HCT116 (cell line): ENCODE results near the gene ETFA.

ENCODE experiments used
- ATF3 ChIP-seq: IDR thresholded peaks from 2 replicates; pipeline ENCODE4 v1.6.1; 2012
- CEBPB ChIP-seq: IDR thresholded peaks from 2 replicates; pipeline ENCODE4 v1.6.1; 2012; ENCODE audit warnings: low read depth
- CTCF ChIP-seq, 3 experiments: fragments of 200-600 bp in 1 of 3; sonication (generic) in 1 of 3; IDR thresholded peaks in 2 of 3; conservative IDR thresholded peaks in 1 of 3; 2 replicates each; pipeline ENCODE4 v1.5.1; 2012 to 2017; ENCODE audit warnings: low read depth in 2 of 3, low read length in 2 of 3, antibody characterized with exemption in 1 of 3, borderline replicate concordance in 1 of 3, control low read depth in 1 of 3, mild to moderate bottlenecking in 1 of 3, mixed read lengths in 1 of 3, mixed run types in 1 of 3, moderate library complexity in 1 of 3; ENCODE audit not compliant: insufficient read depth in 1 of 3
- EZH2 ChIP-seq: fragments of 200-600 bp; sonication (generic); IDR thresholded peaks from 2 replicates; pipeline ENCODE4 v1.6.1; 2017; ENCODE audit warnings: antibody characterized with exemption, mixed run types
- EZH2phosphoT487 ChIP-seq: fragments of 200-600 bp; IDR thresholded peaks from 2 replicates; pipeline ENCODE4 v1.6.1; 2018; ENCODE audit warnings: antibody characterized with exemption, borderline replicate concordance
- JUND ChIP-seq: IDR thresholded peaks from 2 replicates; pipeline ENCODE4 v1.6.1; 2012
- POLR2A ChIP-seq: IDR thresholded peaks from 2 replicates; pipeline ENCODE4 v1.7.0; 2011; ENCODE audit warnings: borderline replicate concordance; ENCODE audit not compliant: insufficient read depth, insufficient read length; ENCODE audit errors: extremely low read depth
- YY1 ChIP-seq: IDR thresholded peaks from 2 replicates; pipeline ENCODE4 v1.6.1; 2011; ENCODE audit warnings: low read length, low read depth, moderate library complexity, mild to moderate bottlenecking; ENCODE audit not compliant: insufficient replicate concordance; ENCODE audit errors: extremely low read depth
- TF ChIP-seq, protein P1 (sequence below): IDR thresholded peaks from 2 replicates; pipeline ENCODE4 v1.6.1; 2012

- TF ChIP-seq, protein P1, sequence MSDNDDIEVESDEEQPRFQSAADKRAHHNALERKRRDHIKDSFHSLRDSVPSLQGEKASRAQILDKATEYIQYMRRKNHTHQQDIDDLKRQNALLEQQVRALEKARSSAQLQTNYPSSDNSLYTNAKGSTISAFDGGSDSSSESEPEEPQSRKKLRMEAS, result no peak
- TF ChIP-seq CTCF (IDR thresholded peaks at IDR 0.05 in 2 of 3, conservative IDR thresholded peaks at IDR 0.05 in 1 of 3; ENCODE audit: borderline replicate concordance in 1 of 3, insufficient read depth in 1 of 3, low read depth in 2 of 3, low read length in 2 of 3) (no peak), ATF3 (no peak), POLR2A (no peak), YY1 (no peak), CEBPB (no peak), EZH2 (no peak), JUND (no peak), EZH2phosphoT487 (no peak)
Observed at GRCh38 chr15:76204109-76204845, 107.0 kb downstream of the ETFA start.
